ENCODE data around the gene PTPRG. TPM values are rescaled to one million over a fixed set of nuclear protein-coding genes. Genes with fewer than 3 reads are reported as not detected.
A peak's percentile ranks its signal among the peaks of the same experiment; 100 is the strongest.

The PTPRG gene
- total and polyA plus RNA-seq, 5 experiments from 2014 or later: not detected

DNA sequence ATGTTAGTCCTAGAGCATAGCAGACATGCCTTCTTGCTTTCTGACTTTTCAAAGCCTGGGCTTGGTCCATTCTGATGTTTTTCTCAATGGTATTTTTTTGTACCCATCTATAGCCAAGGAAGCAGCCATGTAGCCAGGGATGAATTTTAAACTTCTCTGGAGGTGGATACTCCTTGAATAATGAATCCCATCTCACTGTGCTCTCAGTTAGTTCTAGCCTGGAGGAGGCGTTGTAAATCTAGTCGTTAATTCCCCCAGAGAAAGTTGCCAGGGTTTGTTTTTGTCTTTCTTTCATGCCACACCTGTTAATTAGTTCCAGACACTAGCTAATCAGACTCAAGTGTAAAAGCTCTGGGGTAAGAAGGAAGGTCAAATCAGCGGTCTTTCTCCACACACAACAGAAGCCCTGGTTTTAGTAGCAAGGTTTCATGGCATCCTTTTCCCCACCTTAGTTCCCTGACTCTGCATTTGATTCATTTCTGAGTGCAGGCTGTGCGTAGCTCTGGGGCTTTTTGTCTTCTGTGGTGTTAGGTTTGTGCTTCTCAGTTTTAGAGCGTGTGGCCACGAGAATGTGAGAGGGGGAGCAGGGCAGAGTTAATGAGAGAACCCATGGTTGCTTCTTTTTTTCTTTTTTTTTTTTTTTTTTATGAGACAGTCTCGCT is 19.7 kb downstream of the PTPRG start:
- no peak for DNase-seq
- no peak for ATAC-seq
- Mint-ChIP-seq H3K36me3 (no peaks in the 10 kb centered on the region), H3K4me1 (no peaks in the 10 kb centered on the region), H3K4me3 (no peak overlapping the region), H3K9me3 (peaks cover 0 to 3% (median 0%) of the 10 kb centered on the region in 9 donors), H3K27ac (no peak overlapping the region), H3K27me3 (peaks cover 0 to 17% (median 1%) of the 10 kb centered on the region in 5 donors)
- POLR2A ChIA-PET: no interaction called here

GRCh38 chr3:61582287-61582686 is 20.9 kb downstream of the PTPRG start:
- DNase-seq (no peak), ATAC-seq (no peak)
- Mint-ChIP-seq H3K36me3 (no peaks in the 10 kb centered on the region), H3K27ac (no peak overlapping the region), H3K27me3 (peaks cover 0 to 20% (median 0%) of the 10 kb centered on the region in 5 donors), H3K4me1 (no peaks in the 10 kb centered on the region), H3K9me3 (peaks cover 0 to 2% (median 0%) of the 10 kb centered on the region in 9 donors), H3K4me3 (no peak overlapping the region)
- POLR2A ChIA-PET: interaction anchor here (0.6 kb wide), 1 partner anchor 556 kb away, joined by 3 read pairs; no protein-coding TSS in a partner anchor

- no peak overlapping the region for H3K27ac Mint-ChIP-seq
- no peak overlapping the region for H3K4me3 Mint-ChIP-seq
- ATAC-seq: no peak
- no peaks in the 10 kb centered on the region for H3K4me1 Mint-ChIP-seq
- no peaks in the 10 kb centered on the region for H3K36me3 Mint-ChIP-seq
- H3K27me3 Mint-ChIP-seq: peaks cover 0 to 20% (median 0%) of the 10 kb centered on the region in 5 donors
- peaks cover 0 to 2% (median 0%) of the 10 kb centered on the region in 9 donors for H3K9me3 Mint-ChIP-seq
- no peak for DNase-seq
- POLR2A ChIA-PET: interaction anchor here (0.6 kb wide), 1 partner anchor 555 kb away, joined by 3 read pairs; no protein-coding TSS in a partner anchor
These were observed 21.5 kb downstream of the PTPRG start for GRCh38 chr3:61582846-61583245.

DNA sequence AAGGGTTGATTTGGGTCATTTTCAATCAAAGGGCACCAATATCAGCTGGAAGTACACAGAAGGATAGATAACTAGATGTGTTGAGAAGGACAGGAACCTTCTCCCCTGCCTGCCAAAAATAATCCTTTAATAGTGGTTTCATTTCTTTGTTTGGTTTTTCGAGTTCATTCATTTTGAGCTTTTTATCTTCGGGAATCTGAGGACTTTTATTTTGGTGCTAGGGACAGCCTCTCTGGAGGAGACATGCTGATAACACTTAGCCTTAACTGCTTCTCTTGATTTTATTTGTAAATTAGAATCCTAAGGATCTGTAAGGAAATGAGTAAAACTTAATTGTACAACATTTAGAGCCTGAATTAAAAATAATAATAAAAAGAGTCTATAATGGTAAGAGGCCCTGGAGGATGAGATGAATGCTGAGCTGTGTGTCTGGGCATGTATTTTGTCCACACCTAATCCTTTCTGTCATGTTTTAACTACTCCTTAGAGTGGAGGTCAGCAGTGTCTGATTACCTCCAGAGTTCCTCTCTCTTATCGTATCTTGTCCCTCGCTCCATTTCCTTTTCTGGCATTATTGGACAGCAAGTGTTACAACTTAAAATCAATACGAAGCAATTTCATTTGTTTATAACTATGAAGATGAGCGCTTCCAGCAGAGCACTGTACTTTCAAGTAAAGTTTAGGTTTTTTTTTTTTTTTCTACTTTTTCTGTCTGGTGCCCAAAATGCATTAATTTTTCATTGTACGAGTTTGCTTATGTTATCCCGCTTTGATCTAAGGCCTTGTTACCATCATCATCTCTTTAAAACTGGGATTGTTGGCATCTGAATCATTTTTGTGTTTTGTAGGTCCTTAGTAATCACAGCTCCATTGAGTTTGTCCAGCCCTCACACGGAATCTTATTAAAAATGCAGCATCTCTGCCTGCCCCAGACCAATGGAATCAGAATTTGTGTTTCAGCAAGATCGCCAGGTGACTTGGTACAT is 22.8 kb downstream of the PTPRG start:
- Mint-ChIP-seq H3K27me3 (peaks cover 0 to 20% (median 0%) of the 10 kb centered on the region in 5 donors), H3K36me3 (no peaks in the 10 kb centered on the region), H3K4me1 (no peaks in the 10 kb centered on the region), H3K9me3 (peaks cover 0 to 2% (median 0%) of the 10 kb centered on the region in 9 donors), H3K4me3 (no peak overlapping the region), H3K27ac (no peak overlapping the region)
- DNase-seq: no peak
- POLR2A ChIA-PET: no interaction called here
- ATAC-seq: no peak

GRCh38 chr3:61589856-61590255 is 28.5 kb downstream of the PTPRG start:
- Mint-ChIP-seq H3K4me3 (no peak overlapping the region), H3K27me3 (peaks cover 0 to 15% (median 2%) of the 10 kb centered on the region in 5 donors), H3K36me3 (no peaks in the 10 kb centered on the region), H3K9me3 (peaks cover 0 to 3% (median 0%) of the 10 kb centered on the region in 9 donors), H3K4me1 (no peaks in the 10 kb centered on the region), H3K27ac (peak overlapping the region in 1 of 10 donors; percentile 0)
- ATAC-seq (no peak), DNase-seq (no peak)
- POLR2A ChIA-PET: no interaction called here

DNA sequence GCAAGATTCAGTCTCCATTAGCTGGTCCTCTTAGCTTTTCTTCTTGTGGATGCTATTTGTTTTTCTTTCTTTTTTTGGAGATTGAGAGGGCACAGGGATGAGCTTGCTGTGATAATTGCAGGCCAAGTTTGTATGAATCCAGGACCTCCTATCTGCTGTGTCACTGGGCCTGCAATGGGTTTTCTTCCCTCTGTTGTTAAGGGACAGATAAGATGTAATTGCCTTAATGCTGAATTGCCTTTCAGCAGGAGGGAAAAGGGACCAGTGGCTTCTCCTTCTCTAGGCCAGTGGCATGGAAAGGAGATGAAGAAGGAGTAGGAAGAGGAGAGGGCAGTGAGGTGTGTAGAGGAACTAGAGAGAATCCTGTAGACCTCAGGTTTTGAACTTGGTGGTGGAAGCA is 29.9 kb downstream of the PTPRG start:
- H3K4me3 Mint-ChIP-seq: no peak overlapping the region
- no peaks in the 10 kb centered on the region for H3K36me3 Mint-ChIP-seq
- no peaks in the 10 kb centered on the region for H3K4me1 Mint-ChIP-seq
- H3K9me3 Mint-ChIP-seq: peaks cover 0 to 3% (median 0%) of the 10 kb centered on the region in 9 donors
- peaks cover 0 to 15% (median 2%) of the 10 kb centered on the region in 5 donors for H3K27me3 Mint-ChIP-seq
- no peak overlapping the region for H3K27ac Mint-ChIP-seq
- POLR2A ChIA-PET: no interaction called here
- ATAC-seq (no peak), DNase-seq (no peak)

GRCh38 chr3:61593446-61594029 is 32.2 kb downstream of the PTPRG start:
- POLR2A ChIA-PET: no interaction called here
- Mint-ChIP-seq H3K4me3 (no peak overlapping the region), H3K27ac (no peak overlapping the region), H3K9me3 (peaks cover 0 to 3% (median 0%) of the 10 kb centered on the region in 9 donors), H3K36me3 (no peaks in the 10 kb centered on the region), H3K27me3 (peaks cover 0 to 17% (median 2%) of the 10 kb centered on the region in 5 donors), H3K4me1 (no peaks in the 10 kb centered on the region)
- ATAC-seq (no peak), DNase-seq (no peak)

- H3K9me3 Mint-ChIP-seq: peaks cover 0 to 5% (median 0%) of the 10 kb centered on the region in 9 donors
- H3K36me3 Mint-ChIP-seq: no peaks in the 10 kb centered on the region
- DNase-seq (no peak), ATAC-seq (no peak)
- H3K4me1 Mint-ChIP-seq: no peaks in the 10 kb centered on the region
- POLR2A ChIA-PET: no interaction called here
- no peak overlapping the region for H3K27ac Mint-ChIP-seq
- H3K27me3 Mint-ChIP-seq: peaks cover 0 to 21% (median 2%) of the 10 kb centered on the region in 5 donors
- H3K4me3 Mint-ChIP-seq: no peak overlapping the region
These were observed 33.0 kb downstream of the PTPRG start for GRCh38 chr3:61594144-61594963.

DNA sequence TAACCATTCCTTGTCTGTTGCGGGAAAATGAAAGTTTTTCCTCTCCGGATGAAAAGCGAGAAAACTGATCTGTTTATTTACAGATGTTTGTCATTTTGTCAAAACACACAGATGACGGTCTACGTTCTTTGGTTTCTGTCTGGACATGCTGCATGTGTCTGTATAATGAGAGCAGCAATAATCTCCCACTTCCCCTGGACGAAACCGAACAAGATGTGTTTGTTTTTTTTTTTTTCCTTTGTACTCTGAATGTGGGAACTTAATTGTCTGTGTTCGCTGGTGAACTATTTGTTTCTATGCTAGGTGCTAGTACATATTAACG is 33.6 kb downstream of the PTPRG start:
- H3K4me3 Mint-ChIP-seq: no peak overlapping the region
- POLR2A ChIA-PET: no interaction called here
- H3K36me3 Mint-ChIP-seq: no peaks in the 10 kb centered on the region
- ATAC-seq (no peak), DNase-seq (no peak)
- H3K9me3 Mint-ChIP-seq: peaks cover 0 to 2% (median 0%) of the 10 kb centered on the region in 9 donors
- peaks cover 0 to 16% (median 2%) of the 10 kb centered on the region in 5 donors for H3K27me3 Mint-ChIP-seq
- H3K4me1 Mint-ChIP-seq: no peaks in the 10 kb centered on the region
- H3K27ac Mint-ChIP-seq: no peak overlapping the region

- H3K27me3 Mint-ChIP-seq: peaks cover 0 to 16% (median 2%) of the 10 kb centered on the region in 5 donors
- no peaks in the 10 kb centered on the region for H3K4me1 Mint-ChIP-seq
- peaks cover 0 to 2% (median 0%) of the 10 kb centered on the region in 9 donors for H3K9me3 Mint-ChIP-seq
- POLR2A ChIA-PET: no interaction called here
- ATAC-seq: no peak
- H3K4me3 Mint-ChIP-seq: no peak overlapping the region
- DNase-seq: no peak
- H3K27ac Mint-ChIP-seq: no peak overlapping the region
- H3K36me3 Mint-ChIP-seq: no peaks in the 10 kb centered on the region
These were observed 33.9 kb downstream of the PTPRG start for GRCh38 chr3:61595288-61595687.

GRCh38 chr3:61595826-61596225 is 34.5 kb downstream of the PTPRG start:
- peaks cover 0 to 16% (median 2%) of the 10 kb centered on the region in 5 donors for H3K27me3 Mint-ChIP-seq
- H3K9me3 Mint-ChIP-seq: peaks cover 0 to 2% (median 0%) of the 10 kb centered on the region in 9 donors
- H3K4me1 Mint-ChIP-seq: no peaks in the 10 kb centered on the region
- POLR2A ChIA-PET: no interaction called here
- ATAC-seq (no peak), DNase-seq (no peak)
- H3K27ac Mint-ChIP-seq: no peak overlapping the region
- H3K36me3 Mint-ChIP-seq: no peaks in the 10 kb centered on the region
- no peak overlapping the region for H3K4me3 Mint-ChIP-seq

- H3K4me3 Mint-ChIP-seq: no peak overlapping the region
- DNase-seq (no peak), ATAC-seq (no peak)
- POLR2A ChIA-PET: no interaction called here
- no peaks in the 10 kb centered on the region for H3K4me1 Mint-ChIP-seq
- peaks cover 0 to 12% (median 1%) of the 10 kb centered on the region in 5 donors for H3K27me3 Mint-ChIP-seq
- no peak overlapping the region for H3K27ac Mint-ChIP-seq
- H3K36me3 Mint-ChIP-seq: no peaks in the 10 kb centered on the region
- H3K9me3 Mint-ChIP-seq: peaks cover 0 to 3% (median 0%) of the 10 kb centered on the region in 9 donors
These were observed 36.5 kb downstream of the PTPRG start for GRCh38 chr3:61597906-61598305.
